CD4-positive, alpha-beta T cell treated with Interferon alpha-2 for 1 hour (primary cell): ENCODE measurements around the gene SERPINB6.
"Not testable (repeated sequence)": the region's sequence is repeated elsewhere in the genome, so short reads cannot be mapped to it uniquely, and the experiment has no call there.

ENCODE experiments used
- DNase-seq, 2 donors: peaks; one replicate each; pipeline ENCODE4 v3.0.0-alpha.2; 2020 to 2022

SERPINB6 gene

DNA sequence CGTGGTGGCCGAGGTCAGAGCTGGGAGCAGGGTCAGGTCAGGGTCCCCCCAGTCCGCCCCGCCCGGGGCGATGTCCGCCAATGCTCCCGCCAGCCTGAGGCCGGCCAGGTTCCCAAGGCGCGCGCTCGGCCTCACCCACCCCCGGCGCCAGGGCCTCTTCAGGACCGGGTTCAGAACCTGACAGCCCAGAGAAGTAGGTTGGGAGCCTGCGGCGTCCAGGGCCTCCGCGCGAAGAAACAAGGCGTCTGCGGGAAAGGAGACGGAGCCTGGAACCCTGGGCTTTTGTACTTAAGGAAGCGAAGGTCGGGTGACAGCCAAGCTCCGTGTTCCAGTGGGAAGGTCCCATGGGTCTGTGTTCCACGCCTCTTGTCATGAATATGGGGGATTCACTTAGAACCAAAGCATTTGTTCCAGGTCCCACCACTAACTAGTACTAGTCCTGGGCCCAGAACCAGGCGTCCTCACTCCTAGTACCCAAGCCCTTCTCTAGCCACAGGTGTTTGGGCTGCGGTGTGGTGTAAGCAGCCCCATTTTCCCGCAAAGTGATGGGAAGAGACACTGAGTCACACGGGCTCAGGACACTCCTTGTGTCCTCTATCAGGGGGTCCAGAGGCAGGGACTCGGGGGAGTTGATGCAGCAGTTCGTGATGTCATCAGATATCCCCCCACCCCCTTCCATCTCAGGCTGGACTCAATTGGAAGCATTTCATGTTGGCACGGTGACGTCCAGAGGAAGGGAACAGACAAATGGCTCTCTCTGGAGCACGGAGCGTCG is 67.8 kb downstream of the SERPINB6 start:
- not testable (repeated sequence) for DNase-seq

DNA sequence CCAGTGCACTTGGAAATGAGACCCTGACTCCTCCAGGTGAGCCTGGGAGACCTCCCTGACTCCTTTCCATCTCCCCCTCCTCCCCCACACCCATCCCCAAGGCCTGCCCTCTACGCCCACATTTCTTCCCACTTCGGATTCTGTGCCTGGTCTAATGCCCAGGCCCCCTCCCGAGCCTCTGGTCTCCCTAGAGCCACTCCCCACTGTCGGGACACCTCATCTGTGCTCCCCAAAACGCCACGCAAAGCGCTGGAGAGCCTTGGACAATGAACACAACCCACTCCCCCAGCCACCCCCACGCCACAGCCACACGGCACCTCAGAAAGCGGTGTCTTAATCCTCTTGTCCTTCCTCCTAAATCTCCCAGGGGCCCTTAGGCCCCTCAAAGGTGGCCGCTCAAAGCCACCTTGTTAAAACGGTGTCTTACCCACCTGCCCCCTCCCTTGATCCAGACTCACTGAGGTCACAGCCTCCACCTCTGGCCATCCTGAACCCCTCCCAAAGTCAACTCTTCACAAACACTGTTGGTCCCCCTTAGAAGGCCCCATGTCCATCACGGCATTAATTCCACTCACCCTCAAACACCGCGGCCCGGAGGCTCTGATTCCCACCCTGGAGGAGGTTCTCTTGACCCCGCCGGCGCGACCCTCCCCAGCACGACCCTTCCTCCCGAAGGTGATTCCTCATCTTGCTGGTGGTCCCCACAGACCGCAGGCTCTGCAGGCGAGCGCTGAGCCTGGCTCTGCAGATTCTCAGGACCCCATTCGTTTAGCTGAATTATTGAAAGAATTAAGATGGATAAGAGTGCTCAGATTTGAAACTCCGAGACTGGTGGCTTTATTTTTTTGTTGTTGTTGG is 69.5 kb downstream of the SERPINB6 start:
- DNase-seq: not testable (repeated sequence)

DNA sequence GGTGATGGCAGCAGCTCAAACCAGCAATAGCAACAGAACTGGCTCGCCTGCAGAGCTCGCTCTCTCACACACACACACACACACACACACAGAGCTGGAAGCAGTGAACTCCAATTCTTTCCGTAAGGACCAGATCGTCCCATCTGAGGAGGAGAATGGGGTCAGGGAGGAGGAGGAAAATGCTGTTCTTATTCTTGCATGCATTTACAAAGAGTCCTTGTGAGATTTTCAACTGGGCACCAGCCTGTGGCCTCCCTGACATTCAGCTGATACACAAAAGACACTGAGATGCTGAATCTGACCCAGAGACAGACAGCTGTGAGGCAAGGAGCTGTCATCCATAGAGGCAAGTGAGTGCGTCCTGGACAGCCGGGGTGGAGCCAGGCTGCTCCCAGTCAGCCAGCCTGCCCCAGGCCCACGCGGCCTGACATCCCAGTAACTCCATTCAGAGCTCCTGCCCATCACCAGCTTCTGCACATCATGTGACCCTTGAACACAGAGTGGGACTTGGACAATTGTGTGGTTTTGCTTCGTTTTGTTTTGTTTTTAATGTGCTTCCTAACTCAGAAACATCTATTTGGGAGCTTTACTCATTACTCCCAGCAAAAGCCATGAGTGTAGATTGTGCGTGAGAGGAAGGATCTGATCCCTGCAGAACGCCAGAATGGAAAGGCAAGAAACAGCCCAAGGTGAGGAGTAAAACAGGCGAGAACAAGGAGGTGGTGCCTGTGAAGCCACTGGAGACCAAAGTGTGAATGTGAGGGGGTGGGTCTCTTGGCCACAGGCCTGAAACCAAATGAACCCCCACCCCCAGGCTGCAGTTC is 70.3 kb downstream of the SERPINB6 start:
- DNase-seq: no peak

DNA sequence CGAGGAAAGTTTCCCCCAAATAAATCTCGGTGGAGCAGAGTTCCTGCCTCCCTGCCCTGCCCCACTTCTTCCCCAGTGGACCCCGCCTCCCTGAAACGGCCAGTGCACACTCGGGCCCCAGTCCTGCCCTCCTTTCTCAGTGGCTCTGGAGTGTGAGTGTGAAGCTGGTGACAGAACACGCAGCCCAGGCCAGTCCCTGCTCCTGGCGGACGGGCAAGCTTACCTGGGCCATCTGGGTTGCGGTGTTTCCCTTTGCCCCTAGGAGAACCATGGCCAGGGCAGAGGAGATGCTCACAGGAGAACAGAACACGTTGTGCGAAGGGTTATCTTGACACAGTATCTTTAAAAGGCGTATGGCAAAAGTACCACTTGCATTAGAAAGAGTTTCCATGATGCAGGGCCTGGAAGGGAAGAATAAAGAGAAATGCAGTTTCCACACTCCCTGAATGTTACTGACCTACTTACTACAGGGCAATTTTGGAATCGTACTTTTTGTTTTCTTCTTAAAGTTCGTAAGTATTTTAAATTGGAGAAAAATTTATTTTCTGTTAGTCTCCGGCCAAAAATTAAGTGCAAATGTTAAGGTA is 71.1 kb downstream of the SERPINB6 start:
- peak in 1 of 2 donors; percentile 44 for DNase-seq

DNA sequence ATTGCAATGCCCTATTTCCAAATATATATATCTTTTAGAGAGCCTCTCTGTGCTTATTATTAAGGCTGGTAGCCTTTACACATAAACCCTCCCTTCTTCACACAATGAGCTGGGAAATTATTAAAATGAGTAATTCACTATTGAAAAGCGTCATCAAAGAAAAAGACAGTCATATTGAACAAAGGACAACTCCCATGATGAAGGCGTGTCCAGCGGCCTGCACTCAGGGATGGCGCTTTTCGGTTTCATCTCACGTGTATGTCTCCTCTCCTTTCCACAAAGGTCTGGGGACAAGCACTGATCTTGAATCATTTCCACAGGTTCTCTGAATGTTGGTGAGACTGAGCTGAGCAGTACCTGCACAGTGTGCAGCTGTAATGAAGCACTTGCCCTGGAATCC is 71.8 kb downstream of the SERPINB6 start:
- peak in 1 of 2 donors; percentile 39 for DNase-seq
